ENCODE results near the gene CDK2AP2.

CDK2AP2 gene

DNA sequence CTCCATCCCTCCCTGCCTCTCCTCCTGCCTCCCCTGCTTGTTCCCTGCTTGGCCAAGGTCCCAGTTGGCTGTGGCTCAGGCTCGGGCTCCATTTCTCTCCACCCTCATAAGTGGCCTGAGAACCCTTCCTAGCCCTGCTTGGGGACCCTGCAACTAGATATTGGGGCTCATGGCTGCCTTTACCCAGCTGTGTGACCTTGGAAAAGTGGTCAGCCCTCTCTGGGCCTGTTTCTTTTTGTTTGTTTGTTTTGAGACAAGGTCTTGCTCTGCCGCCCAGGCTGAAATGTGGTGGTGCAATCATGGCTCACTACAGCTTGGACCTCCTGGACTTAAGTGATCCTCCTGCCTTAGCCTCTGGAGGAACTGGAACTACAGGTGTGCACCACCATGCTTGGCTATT, 35.6 kb upstream of the CDK2AP2 start:
- 78% methylated on average over 2 of the region's 2 CpGs for WGBS
- H3K9me3 ChIP-seq (ENCODE audit: control insufficient read depth, low read length) = no peaks in the 10 kb centered on the region
- peaks cover 17% of the 10 kb centered on the region for H3K4me1 ChIP-seq (ENCODE audit: control insufficient read depth, insufficient read depth, low read depth, low read length)

DNA sequence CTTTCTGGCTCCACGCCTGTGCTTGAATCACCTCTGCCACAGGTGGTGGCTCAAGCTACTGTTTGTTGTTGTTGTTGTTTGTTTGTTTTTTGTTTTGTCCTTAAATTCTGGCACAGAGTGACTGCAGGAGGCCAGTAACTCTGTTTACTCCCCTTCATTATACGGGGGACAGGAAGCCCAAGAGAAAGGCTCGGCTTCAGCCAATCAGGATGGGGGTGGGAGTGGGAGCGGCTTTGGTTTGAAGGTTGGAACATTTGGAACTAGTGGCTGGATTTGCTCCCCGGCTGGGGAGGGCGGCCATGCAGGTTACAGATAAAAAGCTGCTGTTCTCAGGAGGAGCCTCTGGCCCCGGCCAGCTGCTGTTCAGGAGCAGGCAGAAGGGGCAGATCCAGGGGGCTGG, 35.0 kb upstream of the CDK2AP2 start:
- no peak overlapping the region for H3K4me2 ChIP-seq (ENCODE audit: low read length, poor library complexity, severe bottlenecking)
- H3K4ac ChIP-seq (ENCODE audit: low read depth in 1 of 2, low read length in 2 of 2) = no peak overlapping the region
- H2BK120ac ChIP-seq (ENCODE audit: low read depth, low read length) = no peak overlapping the region
- H3K36me3 ChIP-seq (ENCODE audit: control insufficient read depth in 1 of 2, insufficient read depth in 2 of 2, low read depth in 1 of 2, low read length in 2 of 2) = no peaks in the 10 kb centered on the region
- H3K27me3 ChIP-seq (ENCODE audit: control insufficient read depth in 1 of 2, insufficient read depth in 1 of 2, low read length in 2 of 2) = peaks cover 0 to 29% of the 10 kb centered on the region in 2 experiments
- H3K27ac ChIP-seq (ENCODE audit: low read length, poor library complexity, severe bottlenecking) = no peak overlapping the region
- no peaks in the 10 kb centered on the region for H3K9me3 ChIP-seq (ENCODE audit: control insufficient read depth, low read length)
- H2BK15ac ChIP-seq (ENCODE audit: low read depth, poor library complexity, severe bottlenecking) = no peak overlapping the region
- DNase-seq = no peak
- no peak overlapping the region for H2BK5ac ChIP-seq (ENCODE audit: low read depth, low read length, poor library complexity, severe bottlenecking)
- H4K91ac ChIP-seq (ENCODE audit: low read length) = no peak overlapping the region
- no peak overlapping the region for H2AFZ ChIP-seq (ENCODE audit: low read depth, low read length)
- no peak overlapping the region for H3K23ac ChIP-seq (ENCODE audit: low read length in 2 of 2)
- no peak overlapping the region for H4K8ac ChIP-seq (ENCODE audit: low read length)
- H2AK5ac ChIP-seq (ENCODE audit: low read length, severe bottlenecking) = peak overlapping the region; percentile 75
- no peak overlapping the region for H3K9ac ChIP-seq (ENCODE audit: low read length)
- peaks cover 17% of the 10 kb centered on the region for H3K4me1 ChIP-seq (ENCODE audit: control insufficient read depth, insufficient read depth, low read depth, low read length)
- H3K18ac ChIP-seq (ENCODE audit: low read depth in 1 of 2, low read length in 2 of 2) = no peak overlapping the region
- H2BK12ac ChIP-seq (ENCODE audit: low read length in 2 of 2) = no peak overlapping the region
- H3K14ac ChIP-seq (ENCODE audit: low read length in 2 of 2) = no peak overlapping the region
- no peaks in the 10 kb centered on the region for H3K79me1 ChIP-seq (replicated peaks; ENCODE audit: low read length, poor library complexity, severe bottlenecking)
- no peak overlapping the region for H3K4me3 ChIP-seq (ENCODE audit: insufficient read depth in 1 of 2, low read depth in 1 of 2, low read length in 2 of 2)
- 79% methylated on average over 6 of the region's 7 CpGs for WGBS

More for the DNA sequence above, 35.6 kb upstream of the CDK2AP2 start:
- Histone ChIP-seq H2AK5ac (ENCODE audit: low read length, severe bottlenecking) (peak overlapping the region; percentile 75), H4K8ac (ENCODE audit: low read length) (no peak overlapping the region), H3K4me3 (ENCODE audit: insufficient read depth in 1 of 2, low read depth in 1 of 2, low read length in 2 of 2) (no peak overlapping the region), H3K18ac (ENCODE audit: low read depth in 1 of 2, low read length in 2 of 2) (no peak overlapping the region), H3K36me3 (ENCODE audit: control insufficient read depth in 1 of 2, insufficient read depth in 2 of 2, low read depth in 1 of 2, low read length in 2 of 2) (no peaks in the 10 kb centered on the region), H3K9ac (ENCODE audit: low read length) (no peak overlapping the region), H3K79me1 (replicated peaks; ENCODE audit: low read length, poor library complexity, severe bottlenecking) (no peaks in the 10 kb centered on the region), H3K4ac (ENCODE audit: low read depth in 1 of 2, low read length in 2 of 2) (no peak overlapping the region), H3K14ac (ENCODE audit: low read length in 2 of 2) (peak overlapping the region in 1 of 2 experiments; percentile 64), H2BK5ac (ENCODE audit: low read depth, low read length, poor library complexity, severe bottlenecking) (no peak overlapping the region), H2BK120ac (ENCODE audit: low read depth, low read length) (no peak overlapping the region), H3K4me2 (ENCODE audit: low read length, poor library complexity, severe bottlenecking) (no peak overlapping the region), H2BK12ac (ENCODE audit: low read length in 2 of 2) (no peak overlapping the region), H3K27ac (ENCODE audit: low read length, poor library complexity, severe bottlenecking) (no peak overlapping the region), H2BK15ac (ENCODE audit: low read depth, poor library complexity, severe bottlenecking) (no peak overlapping the region), H3K23ac (ENCODE audit: low read length in 2 of 2) (peak overlapping the region in 1 of 2 experiments; percentile 42), H3K27me3 (ENCODE audit: control insufficient read depth in 1 of 2, insufficient read depth in 1 of 2, low read length in 2 of 2) (peaks cover 0 to 29% of the 10 kb centered on the region in 2 experiments), H2AFZ (ENCODE audit: low read depth, low read length) (no peak overlapping the region), H4K91ac (ENCODE audit: low read length) (no peak overlapping the region)
- DNase-seq = no peak

DNA sequence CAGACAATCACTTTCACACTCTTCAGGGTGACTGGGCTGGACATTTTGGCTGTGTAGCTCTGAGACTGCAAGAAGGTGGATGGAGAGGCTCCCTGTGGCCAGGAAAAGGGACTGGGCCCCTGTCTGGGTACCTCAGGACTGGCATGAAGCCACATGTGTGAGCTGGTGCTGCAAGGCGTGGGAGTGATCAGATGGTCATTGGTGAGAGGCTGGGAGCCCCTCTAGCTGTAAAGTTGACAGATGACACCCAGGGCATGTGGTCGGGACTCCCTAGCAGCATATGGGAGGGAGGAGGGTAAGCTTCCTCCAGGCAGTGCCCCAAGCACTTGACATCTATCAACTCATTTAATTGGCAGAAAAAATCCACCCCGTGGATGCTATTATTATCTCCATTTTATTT, 34.2 kb upstream of the CDK2AP2 start:
- no peak overlapping the region for H3K4me3 ChIP-seq (ENCODE audit: insufficient read depth in 1 of 2, low read depth in 1 of 2, low read length in 2 of 2)
- 20% methylated on average over 1 of the region's 3 CpGs for WGBS

GRCh38 chr11:67541198-67541597, 33.2 kb upstream of the CDK2AP2 start:
- no peak overlapping the region for H3K23ac ChIP-seq (ENCODE audit: low read length in 2 of 2)
- H3K36me3 ChIP-seq (ENCODE audit: control insufficient read depth in 1 of 2, insufficient read depth in 2 of 2, low read depth in 1 of 2, low read length in 2 of 2) = no peaks in the 10 kb centered on the region
- H3K9ac ChIP-seq (ENCODE audit: low read length) = no peak overlapping the region
- no peak overlapping the region for H2BK120ac ChIP-seq (ENCODE audit: low read depth, low read length)
- no peak overlapping the region for H2AFZ ChIP-seq (ENCODE audit: low read depth, low read length)
- H2BK12ac ChIP-seq (ENCODE audit: low read length in 2 of 2) = no peak overlapping the region
- no peak overlapping the region for H3K14ac ChIP-seq (ENCODE audit: low read length in 2 of 2)
- no peak overlapping the region for H3K4me2 ChIP-seq (ENCODE audit: low read length, poor library complexity, severe bottlenecking)
- H4K8ac ChIP-seq (ENCODE audit: low read length) = no peak overlapping the region
- no peak overlapping the region for H3K18ac ChIP-seq (ENCODE audit: low read depth in 1 of 2, low read length in 2 of 2)
- H3K79me1 ChIP-seq (replicated peaks; ENCODE audit: low read length, poor library complexity, severe bottlenecking) = no peaks in the 10 kb centered on the region
- H2BK5ac ChIP-seq (ENCODE audit: low read depth, low read length, poor library complexity, severe bottlenecking) = no peak overlapping the region
- H3K27ac ChIP-seq (ENCODE audit: low read length, poor library complexity, severe bottlenecking) = no peak overlapping the region
- H3K9me3 ChIP-seq (ENCODE audit: control insufficient read depth, low read length) = no peaks in the 10 kb centered on the region
- peak overlapping the region; percentile 28 for H4K91ac ChIP-seq (ENCODE audit: low read length)
- no peak overlapping the region for H3K4ac ChIP-seq (ENCODE audit: low read depth in 1 of 2, low read length in 2 of 2)
- no peak overlapping the region for H3K4me3 ChIP-seq (ENCODE audit: insufficient read depth in 1 of 2, low read depth in 1 of 2, low read length in 2 of 2)
- no peak for DNase-seq
- H3K4me1 ChIP-seq (ENCODE audit: control insufficient read depth, insufficient read depth, low read depth, low read length) = peaks cover 17% of the 10 kb centered on the region
- H2BK15ac ChIP-seq (ENCODE audit: low read depth, poor library complexity, severe bottlenecking) = no peak overlapping the region
- peak overlapping the region; percentile 52 for H2AK5ac ChIP-seq (ENCODE audit: low read length, severe bottlenecking)
- H3K27me3 ChIP-seq (ENCODE audit: control insufficient read depth in 1 of 2, insufficient read depth in 1 of 2, low read length in 2 of 2) = peaks cover 0 to 21% of the 10 kb centered on the region in 2 experiments
- 85% methylated on average over 5 of the region's 6 CpGs for WGBS

More for the DNA sequence above, 34.2 kb upstream of the CDK2AP2 start:
- no peak overlapping the region for H2BK15ac ChIP-seq (ENCODE audit: low read depth, poor library complexity, severe bottlenecking)
- H3K4me1 ChIP-seq (ENCODE audit: control insufficient read depth, insufficient read depth, low read depth, low read length) = peaks cover 17% of the 10 kb centered on the region
- no peak overlapping the region for H3K23ac ChIP-seq (ENCODE audit: low read length in 2 of 2)
- H3K79me1 ChIP-seq (replicated peaks; ENCODE audit: low read length, poor library complexity, severe bottlenecking) = no peaks in the 10 kb centered on the region
- no peak overlapping the region for H3K4me2 ChIP-seq (ENCODE audit: low read length, poor library complexity, severe bottlenecking)
- DNase-seq = no peak
- H3K9ac ChIP-seq (ENCODE audit: low read length) = no peak overlapping the region
- no peak overlapping the region for H4K8ac ChIP-seq (ENCODE audit: low read length)
- no peak overlapping the region for H2BK5ac ChIP-seq (ENCODE audit: low read depth, low read length, poor library complexity, severe bottlenecking)
- H3K27ac ChIP-seq (ENCODE audit: low read length, poor library complexity, severe bottlenecking) = no peak overlapping the region
- no peak overlapping the region for H3K14ac ChIP-seq (ENCODE audit: low read length in 2 of 2)
- H4K91ac ChIP-seq (ENCODE audit: low read length) = no peak overlapping the region
- no peak overlapping the region for H3K4ac ChIP-seq (ENCODE audit: low read depth in 1 of 2, low read length in 2 of 2)
- H3K9me3 ChIP-seq (ENCODE audit: control insufficient read depth, low read length) = no peaks in the 10 kb centered on the region
- H2AK5ac ChIP-seq (ENCODE audit: low read length, severe bottlenecking) = no peak overlapping the region
- no peak overlapping the region for H2AFZ ChIP-seq (ENCODE audit: low read depth, low read length)
- H3K36me3 ChIP-seq (ENCODE audit: control insufficient read depth in 1 of 2, insufficient read depth in 2 of 2, low read depth in 1 of 2, low read length in 2 of 2) = no peaks in the 10 kb centered on the region
- no peak overlapping the region for H2BK12ac ChIP-seq (ENCODE audit: low read length in 2 of 2)
- H2BK120ac ChIP-seq (ENCODE audit: low read depth, low read length) = no peak overlapping the region
- H3K18ac ChIP-seq (ENCODE audit: low read depth in 1 of 2, low read length in 2 of 2) = no peak overlapping the region
- H3K27me3 ChIP-seq (ENCODE audit: control insufficient read depth in 1 of 2, insufficient read depth in 1 of 2, low read length in 2 of 2) = peaks cover 0 to 29% of the 10 kb centered on the region in 2 experiments
